ENCODE results near the gene SEPTIN10. TPM values are rescaled to one million over a fixed set of nuclear protein-coding genes. Genes with fewer than 3 reads are reported as not detected.

SEPTIN10 gene
- total RNA-seq, 1 donor from 2014 or later, result 90.8 TPM

- Mint-ChIP-seq H3K4me3 (ENCODE audit: unreplicated experiment) (no peak overlapping the region), H3K27me3 (ENCODE audit: low read depth, unreplicated experiment) (peaks cover 4% of the 10 kb centered on the region), H3K36me3 (ENCODE audit: low read depth, unreplicated experiment) (peaks cover 12% of the 10 kb centered on the region), H3K9me3 (ENCODE audit: unreplicated experiment) (no peaks in the 10 kb centered on the region), H3K4me1 (ENCODE audit: low read depth, unreplicated experiment) (peaks cover 8% of the 10 kb centered on the region), H3K27ac (ENCODE audit: unreplicated experiment) (no peak overlapping the region)
- no peak for FAIRE-seq
- Histone ChIP-seq H3K4me3 (ENCODE audit: insufficient read depth, low read depth, low read length) (no peak overlapping the region), H3K9me3 (ENCODE audit: insufficient read depth, low read depth, low read length) (no peaks in the 10 kb centered on the region), H3K4me1 (ENCODE audit: insufficient read depth, low read length) (peaks cover 13% of the 10 kb centered on the region), H3K79me2 (ENCODE audit: insufficient read depth, low read length) (no peaks in the 10 kb centered on the region), H4K20me1 (ENCODE audit: insufficient read depth, low read length) (no peaks in the 10 kb centered on the region), H3K27ac (ENCODE audit: low read depth, low read length) (no peak overlapping the region), H2AFZ (ENCODE audit: low read depth, low read length) (no peak overlapping the region), H3K36me3 (ENCODE audit: insufficient read depth, low read length) (no peaks in the 10 kb centered on the region), H3K4me2 (ENCODE audit: low read length) (no peak overlapping the region), H3K9ac (ENCODE audit: low read length) (no peak overlapping the region), H3K27me3 (ENCODE audit: insufficient read depth, low read length) (no peaks in the 10 kb centered on the region)
- no peak for TF ChIP-seq CTCF (IDR thresholded peaks at IDR 0.05; ENCODE audit: insufficient read depth, low read depth, low read length)
- no peak for TF ChIP-seq EZH2 (IDR thresholded peaks at IDR 0.05; ENCODE audit: insufficient read depth, low read length)
- DNase-seq (ENCODE audit: low read depth), result no peak
Observed at GRCh38 chr2:109494351-109494750, 119.4 kb downstream of the SEPTIN10 start.

GRCh38 chr2:109493176-109493935, 120.4 kb downstream of the SEPTIN10 start:
- Histone ChIP-seq H3K79me2 (ENCODE audit: insufficient read depth, low read length) (no peaks in the 10 kb centered on the region), H2AFZ (ENCODE audit: low read depth, low read length) (no peak overlapping the region), H3K9me3 (ENCODE audit: insufficient read depth, low read depth, low read length) (no peaks in the 10 kb centered on the region), H3K27ac (ENCODE audit: low read depth, low read length) (no peak overlapping the region), H3K27me3 (ENCODE audit: insufficient read depth, low read length) (no peaks in the 10 kb centered on the region), H3K9ac (ENCODE audit: low read length) (no peak overlapping the region), H3K4me3 (ENCODE audit: insufficient read depth, low read depth, low read length) (no peak overlapping the region), H3K36me3 (ENCODE audit: insufficient read depth, low read length) (no peaks in the 10 kb centered on the region), H3K4me1 (ENCODE audit: insufficient read depth, low read length) (peaks cover 13% of the 10 kb centered on the region), H3K4me2 (ENCODE audit: low read length) (no peak overlapping the region), H4K20me1 (ENCODE audit: insufficient read depth, low read length) (no peaks in the 10 kb centered on the region)
- Mint-ChIP-seq H3K27me3 (ENCODE audit: low read depth, unreplicated experiment) (peaks cover 4% of the 10 kb centered on the region), H3K27ac (ENCODE audit: unreplicated experiment) (no peak overlapping the region), H3K4me1 (ENCODE audit: low read depth, unreplicated experiment) (peaks cover 8% of the 10 kb centered on the region), H3K4me3 (ENCODE audit: unreplicated experiment) (no peak overlapping the region), H3K36me3 (ENCODE audit: low read depth, unreplicated experiment) (peaks cover 12% of the 10 kb centered on the region), H3K9me3 (ENCODE audit: unreplicated experiment) (no peaks in the 10 kb centered on the region)
- DNase-seq (ENCODE audit: low read depth), result no peak
- no peak for FAIRE-seq
- TF ChIP-seq EZH2 (IDR thresholded peaks at IDR 0.05; ENCODE audit: insufficient read depth, low read length) (no peak), CTCF (IDR thresholded peaks at IDR 0.05; ENCODE audit: insufficient read depth, low read depth, low read length) (no peak)

Other genes starting within 250 kb of the SEPTIN10 start
- 14.1 and 16.5 TPM in 2 replicates for gene SOWAHC, start 398 bp upstream of the SEPTIN10 start, total RNA-seq
- gene RGPD5, start 180.3 kb upstream of the SEPTIN10 start, total RNA-seq, result 34.7 and 41.1 TPM in 2 replicates

All from astrocyte (in vitro differentiated cells and primary cell).